Activated T-cell treated with anti-CD3 and anti-CD28 coated beads, Interleukin-2, amount 50 U/mL, for 72 hours (primary cell): ENCODE results near the gene ACTN4. TPM values are rescaled to one million over a fixed set of nuclear protein-coding genes. Genes with fewer than 3 reads are reported as not detected.

Experiments used
- ATAC-seq, 2 donors: fragments of 150-1000 bp; cut with Tn5 transposase; replicated peaks in 1 of 2; 2 replicates each; pipeline ENCODE4 v1.10.0; 2021; ENCODE audit warnings: moderate library complexity in 2 of 2, mild to moderate bottlenecking in 1 of 2
- DNase-seq, 2 donors: peaks; one replicate each; pipeline ENCODE4 v3.0.0; 2021 to 2022; ENCODE audit warnings: mixed read lengths in 1 of 2
- H3K27ac Mint-ChIP-seq: one replicate; pipeline ENCODE4 v1.8.0; 2022; ENCODE audit warnings: mild to moderate bottlenecking, moderate library complexity, mixed read lengths
- H3K27me3 Mint-ChIP-seq: one replicate; pipeline ENCODE4 v1.8.0; 2022; ENCODE audit warnings: low read depth, mixed read lengths
- H3K36me3 Mint-ChIP-seq, 2 donors: one replicate each; pipeline ENCODE4 v1.8.0; 2022; ENCODE audit warnings: mixed read lengths in 2 of 2, mild to moderate bottlenecking in 1 of 2; ENCODE audit not compliant: insufficient read depth in 2 of 2
- H3K4me1 Mint-ChIP-seq: one replicate; pipeline ENCODE4 v1.8.0; 2022; ENCODE audit warnings: low read depth, mixed read lengths
- H3K4me3 Mint-ChIP-seq, 2 donors: one replicate each; pipeline ENCODE4 v1.8.0; 2022; ENCODE audit warnings: mild to moderate bottlenecking in 2 of 2, mixed read lengths in 2 of 2, moderate library complexity in 2 of 2
- H3K9me3 Mint-ChIP-seq, 2 donors: one replicate each; pipeline ENCODE4 v1.8.0; 2022; ENCODE audit warnings: mixed read lengths in 2 of 2
- total RNA-seq, 2 donors: library from RNA; stranded (reverse); gene quantifications; one replicate each; pipeline ENCODE4 v1.2.3, GENCODE V29; 2022

The ACTN4 gene
- total RNA-seq, 2 donors from 2014 or later = 200 to 227 TPM

GRCh38 chr19:38736036-38736412 is 88.6 kb downstream of the ACTN4 start:
- peaks cover 33% of the 10 kb centered on the region for H3K4me1 Mint-ChIP-seq

GRCh38 chr19:38736413-38737280 is 89.2 kb downstream of the ACTN4 start:
- Mint-ChIP-seq H3K27me3 (peaks cover 8% of the 10 kb centered on the region), H3K36me3 (peaks cover 0 to 2% of the 10 kb centered on the region in 2 donors), H3K4me3 (peak overlapping the region; percentile 66 to 87), H3K27ac (no peak overlapping the region), H3K9me3 (no peaks in the 10 kb centered on the region), H3K4me1 (peaks cover 33% of the 10 kb centered on the region)
- ATAC-seq (peak; percentile 18 to 36), DNase-seq (peak; percentile 70 to 78)

More at GRCh38 chr19:38736036-38736412, 88.6 kb downstream of the ACTN4 start:
- ATAC-seq = peak; percentile 53 to 61
- DNase-seq = peak; percentile 73 to 76
- H3K9me3 Mint-ChIP-seq = no peaks in the 10 kb centered on the region
- H3K27me3 Mint-ChIP-seq = peaks cover 8% of the 10 kb centered on the region
- no peak overlapping the region for H3K27ac Mint-ChIP-seq
- H3K4me3 Mint-ChIP-seq = peak overlapping the region; percentile 66 to 87
- H3K36me3 Mint-ChIP-seq = peaks cover 0 to 2% of the 10 kb centered on the region in 2 donors

GRCh38 chr19:38737281-38737865 is 89.9 kb downstream of the ACTN4 start:
- ATAC-seq (no peak), DNase-seq (no peak)
- Mint-ChIP-seq H3K27me3 (peaks cover 8% of the 10 kb centered on the region), H3K4me3 (peak overlapping the region; percentile 66 to 70), H3K9me3 (no peaks in the 10 kb centered on the region), H3K4me1 (peaks cover 33% of the 10 kb centered on the region), H3K36me3 (peaks cover 0 to 2% of the 10 kb centered on the region in 2 donors), H3K27ac (peak overlapping the region; percentile 7)

- no peaks in the 10 kb centered on the region for H3K9me3 Mint-ChIP-seq
- peak overlapping the region; percentile 7 for H3K27ac Mint-ChIP-seq
- H3K36me3 Mint-ChIP-seq = no peaks in the 10 kb centered on the region
- no peak for DNase-seq
- peaks cover 8% of the 10 kb centered on the region for H3K27me3 Mint-ChIP-seq
- H3K4me3 Mint-ChIP-seq = peak overlapping the region; percentile 66 to 70
- ATAC-seq = no peak
- peaks cover 33% of the 10 kb centered on the region for H3K4me1 Mint-ChIP-seq
These were observed 90.7 kb downstream of the ACTN4 start for GRCh38 chr19:38737921-38738737.

- DNase-seq (peak in 1 of 2 donors; percentile 22), ATAC-seq (no peak)
- no peaks in the 10 kb centered on the region for H3K36me3 Mint-ChIP-seq
- H3K9me3 Mint-ChIP-seq = no peaks in the 10 kb centered on the region
- H3K4me3 Mint-ChIP-seq = no peak overlapping the region
- peaks cover 8% of the 10 kb centered on the region for H3K27me3 Mint-ChIP-seq
- H3K4me1 Mint-ChIP-seq = peaks cover 20% of the 10 kb centered on the region
- no peak overlapping the region for H3K27ac Mint-ChIP-seq
These were observed 92.2 kb downstream of the ACTN4 start for GRCh38 chr19:38739440-38740256.

GRCh38 chr19:38740257-38740592 is 92.8 kb downstream of the ACTN4 start:
- ATAC-seq (no peak), DNase-seq (no peak)
- peaks cover 14% of the 10 kb centered on the region for H3K4me1 Mint-ChIP-seq
- peaks cover 8% of the 10 kb centered on the region for H3K27me3 Mint-ChIP-seq
- H3K4me3 Mint-ChIP-seq = no peak overlapping the region
- H3K9me3 Mint-ChIP-seq = no peaks in the 10 kb centered on the region
- no peak overlapping the region for H3K27ac Mint-ChIP-seq
- no peaks in the 10 kb centered on the region for H3K36me3 Mint-ChIP-seq

GRCh38 chr19:38740932-38741331 is 93.5 kb downstream of the ACTN4 start:
- ATAC-seq (no peak), DNase-seq (no peak)
- Mint-ChIP-seq H3K4me1 (peaks cover 13% of the 10 kb centered on the region), H3K4me3 (no peak overlapping the region), H3K36me3 (no peaks in the 10 kb centered on the region), H3K27ac (no peak overlapping the region), H3K27me3 (peaks cover 8% of the 10 kb centered on the region), H3K9me3 (no peaks in the 10 kb centered on the region)

- no peaks in the 10 kb centered on the region for H3K36me3 Mint-ChIP-seq
- H3K27me3 Mint-ChIP-seq = peaks cover 8% of the 10 kb centered on the region
- no peak overlapping the region for H3K4me3 Mint-ChIP-seq
- no peak for ATAC-seq
- H3K9me3 Mint-ChIP-seq = no peaks in the 10 kb centered on the region
- DNase-seq = no peak
- H3K27ac Mint-ChIP-seq = no peak overlapping the region
- H3K4me1 Mint-ChIP-seq = peaks cover 13% of the 10 kb centered on the region
These were observed 94.2 kb downstream of the ACTN4 start for GRCh38 chr19:38741670-38742069.

GRCh38 chr19:38742296-38742695 is 94.8 kb downstream of the ACTN4 start:
- ATAC-seq = no peak
- peaks cover 8% of the 10 kb centered on the region for H3K27me3 Mint-ChIP-seq
- H3K9me3 Mint-ChIP-seq = no peaks in the 10 kb centered on the region
- H3K36me3 Mint-ChIP-seq = no peaks in the 10 kb centered on the region
- no peak overlapping the region for H3K4me3 Mint-ChIP-seq
- no peak overlapping the region for H3K27ac Mint-ChIP-seq
- DNase-seq = no peak
- H3K4me1 Mint-ChIP-seq = peaks cover 13% of the 10 kb centered on the region

GRCh38 chr19:38742906-38743305 is 95.5 kb downstream of the ACTN4 start:
- no peaks in the 10 kb centered on the region for H3K9me3 Mint-ChIP-seq
- H3K36me3 Mint-ChIP-seq = no peaks in the 10 kb centered on the region
- DNase-seq (no peak), ATAC-seq (no peak)
- H3K4me1 Mint-ChIP-seq = peaks cover 7% of the 10 kb centered on the region
- no peak overlapping the region for H3K4me3 Mint-ChIP-seq
- peaks cover 2% of the 10 kb centered on the region for H3K27me3 Mint-ChIP-seq
- H3K27ac Mint-ChIP-seq = no peak overlapping the region

GRCh38 chr19:38743394-38744297 is 96.2 kb downstream of the ACTN4 start:
- H3K36me3 Mint-ChIP-seq = no peaks in the 10 kb centered on the region
- H3K4me1 Mint-ChIP-seq = peaks cover 5% of the 10 kb centered on the region
- no peak overlapping the region for H3K4me3 Mint-ChIP-seq
- no peak overlapping the region for H3K27ac Mint-ChIP-seq
- no peak for ATAC-seq
- H3K27me3 Mint-ChIP-seq = no peaks in the 10 kb centered on the region
- H3K9me3 Mint-ChIP-seq = no peaks in the 10 kb centered on the region
- DNase-seq = no peak

- Mint-ChIP-seq H3K36me3 (no peaks in the 10 kb centered on the region), H3K4me3 (no peak within 1 kb of the TSS), H3K4me1 (peaks cover 5% of the 10 kb centered on the region), H3K27me3 (no peaks in the 10 kb centered on the region), H3K27ac (peak within 1 kb of the TSS; percentile 34), H3K9me3 (no peaks in the 10 kb centered on the region)
- DNase-seq (no peak), ATAC-seq (no peak)
These were observed 96.8 kb downstream of the ACTN4 start, which contains the start of gene CAPN12 for GRCh38 chr19:38744298-38744681. Gene CAPN12 (minus strand): TSS chr19:38744474. CDS start chr19:38744165, 309 bp downstream.
